B cell (primary cell): ENCODE measurements around the gene HARS2. TPM values are rescaled to one million over a fixed set of nuclear protein-coding genes. Genes with fewer than 3 reads are reported as not detected.
"Not testable (repeated sequence)": the region's sequence is repeated elsewhere in the genome, so short reads cannot be mapped to it uniquely, and the experiment has no call there.

Source experiments
- ATAC-seq: fragments of 200-7000 bp; cut with Tn5 transposase; one replicate; pipeline ENCODE4 v1.10.0; 2021; ENCODE audit warnings: low read depth, mild to moderate bottlenecking, moderate number of reproducible peaks, moderate library complexity
- CTCF ChIA-PET: fragments of 350-600 bp; sonication (Branson Sonifier 250); formaldehyde crosslinking; loops from one replicate; lab custom pipeline; 2021; ENCODE audit warnings: antibody characterized with exemption, inconsistent platforms; lab: Charles Lee
- POLR2A ChIA-PET: fragments of 350-600 bp; sonication (Branson Sonifier 250); formaldehyde crosslinking; loops from one replicate; lab custom pipeline; 2021; ENCODE audit warnings: antibody characterized with exemption; lab: Charles Lee
- DNase-seq: peaks from one replicate; pipeline ENCODE4 v3.0.0; 2013
- H2AFZ ChIP-seq: 2 replicates; pipeline ENCODE4 v1.6.1; 2012; ENCODE audit warnings: mild to moderate bottlenecking, low read depth, low read length; ENCODE audit not compliant: insufficient read depth, poor library complexity, severe bottlenecking
- H3K27ac ChIP-seq, 2 donors: 1 replicate in 1 of 2; 2 replicates in 1 of 2; pipeline ENCODE4 v1.5.1; 2012 to 2013; ENCODE audit warnings: low read length in 2 of 2, mild to moderate bottlenecking in 2 of 2, moderate library complexity in 1 of 2
- H3K27me3 ChIP-seq, 4 experiments: fragments of 200-600 bp in 1 of 4; sonication (generic) in 1 of 4; replicated peaks in 1 of 4; 1 replicate in 2 of 4; 2 replicates in 2 of 4; pipeline versions ENCODE4 v1.6.1 to v1.7.0; 2013 to 2016; ENCODE audit warnings: low read length in 3 of 4, mild to moderate bottlenecking in 2 of 4, mixed read lengths in 1 of 4, moderate library complexity in 1 of 4; ENCODE audit not compliant: insufficient read depth in 4 of 4, control insufficient read depth in 3 of 4; ENCODE audit errors: control extremely low read depth in 1 of 4
- H3K36me3 ChIP-seq, 2 experiments: replicated peaks in 1 of 2; 1 replicate in 1 of 2; 2 replicates in 1 of 2; pipeline versions ENCODE4 v1.6.1 to v1.7.1; 2013; ENCODE audit warnings: low read length in 1 of 2; ENCODE audit not compliant: insufficient read depth in 2 of 2, control insufficient read depth in 1 of 2; ENCODE audit errors: control extremely low read depth in 1 of 2, extremely low read depth in 1 of 2
- H3K4me1 ChIP-seq, 2 donors: fragments of 200-600 bp in 1 of 2; sonication (generic) in 1 of 2; 1 replicate in 1 of 2; 2 replicates in 1 of 2; pipeline versions ENCODE4 v1.5.1 to v1.6.1; 2013 to 2017; ENCODE audit warnings: low read length in 2 of 2; ENCODE audit not compliant: control insufficient read depth in 2 of 2, insufficient read depth in 2 of 2
- H3K4me2 ChIP-seq: replicated peaks from 2 replicates; pipeline ENCODE3; 2012; ENCODE audit warnings: mild to moderate bottlenecking, low read depth, low read length; ENCODE audit not compliant: poor library complexity, severe bottlenecking
- H3K4me3 ChIP-seq, 5 experiments: fragments of 200-600 bp in 1 of 5; sonication (generic) in 1 of 5; 1 replicate in 3 of 5; 2 replicates in 2 of 5; pipeline versions ENCODE4 v1.5.1 to v1.7.0; 2011 to 2016; ENCODE audit warnings: low read length in 4 of 5, mild to moderate bottlenecking in 4 of 5, low read depth in 2 of 5, control low read depth in 1 of 5, moderate library complexity in 1 of 5; ENCODE audit not compliant: insufficient read depth in 1 of 5; ENCODE audit errors: control extremely low read depth in 1 of 5, extremely low read depth in 1 of 5
- H3K79me2 ChIP-seq: fragments of 200-600 bp; sonication (generic); one replicate; pipeline ENCODE4 v1.6.0; 2016; ENCODE audit warnings: low read length; ENCODE audit not compliant: control insufficient read depth, insufficient read depth
- H3K9ac ChIP-seq: fragments of 200-600 bp; sonication (generic); 2 replicates; pipeline ENCODE4 v1.6.1; 2017; ENCODE audit warnings: mild to moderate bottlenecking, low read length, moderate library complexity
- H3K9me3 ChIP-seq, 3 donors: one replicate each; pipeline versions ENCODE4 v1.6.1 to v1.7.1; 2013; ENCODE audit warnings: low read length in 2 of 3; ENCODE audit not compliant: control insufficient read depth in 2 of 3, insufficient read depth in 1 of 3; ENCODE audit errors: control extremely low read depth in 1 of 3
- H4K20me1 ChIP-seq: 2 replicates; pipeline ENCODE4 v1.6.0; 2012; ENCODE audit warnings: mild to moderate bottlenecking, low read length; ENCODE audit not compliant: insufficient read depth, control insufficient read depth, poor library complexity, severe bottlenecking
- H3K27ac Mint-ChIP-seq: one replicate; pipeline ENCODE4 v1.8.0; 2021; ENCODE audit warnings: mixed read lengths
- H3K27me3 Mint-ChIP-seq: one replicate; pipeline ENCODE4 v1.8.0; 2021; ENCODE audit warnings: mixed read lengths
- H3K4me1 Mint-ChIP-seq: one replicate; pipeline ENCODE4 v1.8.0; 2021; ENCODE audit warnings: mixed read lengths
- H3K4me3 Mint-ChIP-seq: one replicate; pipeline ENCODE4 v1.8.0; 2021; ENCODE audit warnings: mixed read lengths
- H3K9me3 Mint-ChIP-seq: one replicate; pipeline ENCODE4 v1.8.0; 2022; ENCODE audit warnings: mixed read lengths; ENCODE audit not compliant: insufficient read depth
- EZH2 ChIP-seq: IDR thresholded peaks from 2 replicates; pipeline ENCODE4 v1.6.1; 2012; ENCODE audit warnings: borderline replicate concordance, low read depth, mild to moderate bottlenecking, moderate library complexity, low read length; ENCODE audit not compliant: insufficient read depth, poor library complexity, severe bottlenecking
- WGBS: methylation state at CpG from one replicate; pipeline ENCODE4 v1.1.5; 2013; ENCODE audit warnings: missing lambda C conversion rate; ENCODE audit not compliant: insufficient coverage; 5-methylcytosine and 5-hydroxymethylcytosine counted together
- intact Hi-C: fragments of 100-400 bp; cut with micrococcal nuclease; formaldehyde crosslinking; loops from one replicate; pipeline ENCODE4 v1.10.0; 2022
- polyA plus RNA-seq: library from polyadenylated mRNA; depleted of rRNA; stranded (reverse); fragments of >200 nt; gene quantifications from 2 replicates; pipeline ENCODE4 v1.2.3, GENCODE V29; 2012
- total RNA-seq, 2 donors: library from RNA; stranded (reverse); fragments of 120-200 nt in 1 of 2; gene quantifications; 1 replicate in 1 of 2; 2 replicates in 1 of 2; pipeline versions ENCODE4 v1.2.3 to v1.2.4, GENCODE V29; 2013 to 2022
- TF ChIP-seq, protein P1 (sequence below): fragments of 200-600 bp; IDR thresholded peaks from one replicate; pipeline ENCODE4 v1.8.0; 2022; ENCODE audit warnings: antibody characterized with exemption, mild to moderate bottlenecking

The HARS2 gene
- total and polyA plus RNA-seq, 2 donors (not counting 1 experiment from before 2014, with no cell fraction given): 27.3 to 68.0 TPM

DNA sequence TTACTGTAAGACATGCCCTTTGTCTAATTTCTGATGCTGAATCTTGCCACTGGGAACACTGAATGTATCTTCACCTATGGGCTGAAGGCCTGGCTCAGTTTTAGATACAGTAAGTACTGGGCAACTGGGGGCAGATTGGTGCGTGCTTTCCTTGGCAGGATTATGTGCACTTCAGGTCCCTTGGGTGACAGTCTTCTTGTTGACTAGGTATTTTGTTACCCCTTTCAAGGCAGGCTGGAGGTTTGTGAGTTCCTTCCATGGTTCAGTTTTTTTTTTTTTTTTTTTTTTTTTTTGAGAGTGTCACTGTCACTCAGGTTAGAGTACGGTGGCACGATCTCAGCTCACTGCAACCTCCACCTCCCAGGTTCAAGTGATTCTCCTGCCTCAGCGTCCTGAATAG is 16.6 kb downstream of the HARS2 start:
- ChIA-PET CTCF (interaction anchor here (0.6 kb wide), 1 partner anchor 12 kb away, joined by 4 read pairs; no protein-coding TSS in a partner anchor), POLR2A (no interaction called here)
- Histone ChIP-seq H3K36me3 (peaks cover 4 to 35% of the 10 kb centered on the region in 2 experiments), H3K9ac (no peak overlapping the region), H3K4me2 (no peak overlapping the region), H2AFZ (no peak overlapping the region), H3K27me3 (no peaks in the 10 kb centered on the region), H3K79me2 (peaks cover 3% of the 10 kb centered on the region), H3K4me1 (peaks cover 5 to 11% of the 10 kb centered on the region in 2 donors), H3K9me3 (peaks cover 0 to 3% (median 0%) of the 10 kb centered on the region in 3 donors), H3K27ac (no peak overlapping the region), H3K4me3 (no peak overlapping the region), H4K20me1 (no peaks in the 10 kb centered on the region)
- ATAC-seq: no peak
- Mint-ChIP-seq H3K27me3 (no peaks in the 10 kb centered on the region), H3K9me3 (no peaks in the 10 kb centered on the region), H3K4me3 (no peak overlapping the region), H3K27ac (peak overlapping the region; percentile 37), H3K4me1 (peaks cover 11% of the 10 kb centered on the region)
- no peak for TF ChIP-seq EZH2
- TF ChIP-seq, protein P1, sequence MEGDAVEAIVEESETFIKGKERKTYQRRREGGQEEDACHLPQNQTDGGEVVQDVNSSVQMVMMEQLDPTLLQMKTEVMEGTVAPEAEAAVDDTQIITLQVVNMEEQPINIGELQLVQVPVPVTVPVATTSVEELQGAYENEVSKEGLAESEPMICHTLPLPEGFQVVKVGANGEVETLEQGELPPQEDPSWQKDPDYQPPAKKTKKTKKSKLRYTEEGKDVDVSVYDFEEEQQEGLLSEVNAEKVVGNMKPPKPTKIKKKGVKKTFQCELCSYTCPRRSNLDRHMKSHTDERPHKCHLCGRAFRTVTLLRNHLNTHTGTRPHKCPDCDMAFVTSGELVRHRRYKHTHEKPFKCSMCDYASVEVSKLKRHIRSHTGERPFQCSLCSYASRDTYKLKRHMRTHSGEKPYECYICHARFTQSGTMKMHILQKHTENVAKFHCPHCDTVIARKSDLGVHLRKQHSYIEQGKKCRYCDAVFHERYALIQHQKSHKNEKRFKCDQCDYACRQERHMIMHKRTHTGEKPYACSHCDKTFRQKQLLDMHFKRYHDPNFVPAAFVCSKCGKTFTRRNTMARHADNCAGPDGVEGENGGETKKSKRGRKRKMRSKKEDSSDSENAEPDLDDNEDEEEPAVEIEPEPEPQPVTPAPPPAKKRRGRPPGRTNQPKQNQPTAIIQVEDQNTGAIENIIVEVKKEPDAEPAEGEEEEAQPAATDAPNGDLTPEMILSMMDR: no peak
- WGBS: 100% methylated on average over 2 of the region's 4 CpGs
- intact Hi-C loops: no loop called here
- DNase-seq: no peak

GRCh38 chr5:140708787-140709186 is 17.5 kb downstream of the HARS2 start:
- 100% methylated on average over 5 of the region's 9 CpGs for WGBS
- peaks cover 14% of the 10 kb centered on the region for H3K4me1 Mint-ChIP-seq
- H3K27me3 Mint-ChIP-seq, H3K27ac ChIP-seq, H3K79me2 ChIP-seq, H2AFZ ChIP-seq, ATAC-seq, H3K27me3 ChIP-seq, H3K9ac ChIP-seq, CTCF ChIA-PET, H4K20me1 ChIP-seq, H3K4me2 ChIP-seq, H3K4me3 ChIP-seq, H3K9me3 ChIP-seq, DNase-seq, H3K27ac Mint-ChIP-seq, intact Hi-C loops, POLR2A ChIA-PET, H3K9me3 Mint-ChIP-seq: not testable (repeated sequence)
- peaks cover 5 to 11% of the 10 kb centered on the region in 2 donors for H3K4me1 ChIP-seq
- H3K4me3 Mint-ChIP-seq: peak overlapping the region; percentile 27
- peaks cover 4 to 25% of the 10 kb centered on the region in 2 experiments for H3K36me3 ChIP-seq
